GM06990 (cell line): ENCODE data around the gene SCAF8.
"Not testable (repeated sequence)": the region's sequence is repeated elsewhere in the genome, so short reads cannot be mapped to it uniquely, and the experiment has no call there.

ENCODE experiments used
- DNase-seq: peaks from one replicate; pipeline ENCODE4 v3.0.0-alpha.2; 2011; ENCODE audit not compliant: insufficient read length; ENCODE audit errors: extremely low read depth
- H3K27me3 ChIP-seq: replicated peaks from 2 replicates; pipeline ENCODE4 v1.6.0; 2011; ENCODE audit warnings: low read length; ENCODE audit not compliant: control insufficient read depth, insufficient read depth
- H3K36me3 ChIP-seq: 2 replicates; pipeline ENCODE4 v1.5.1; 2011; ENCODE audit warnings: low read length; ENCODE audit not compliant: control insufficient read depth, insufficient read depth
- H3K4me3 ChIP-seq: replicated peaks from 2 replicates; pipeline ENCODE4 v1.5.1; 2011; ENCODE audit warnings: low read depth, mild to moderate bottlenecking, control low read depth, low read length
- TF ChIP-seq, protein P1 (sequence below): IDR thresholded peaks from 2 replicates; pipeline ENCODE4 v1.5.1; 2011; ENCODE audit warnings: low read length, control low read depth, mild to moderate bottlenecking, inconsistent platforms; ENCODE audit not compliant: insufficient read depth, poor library complexity, severe bottlenecking

Gene SCAF8

DNA sequence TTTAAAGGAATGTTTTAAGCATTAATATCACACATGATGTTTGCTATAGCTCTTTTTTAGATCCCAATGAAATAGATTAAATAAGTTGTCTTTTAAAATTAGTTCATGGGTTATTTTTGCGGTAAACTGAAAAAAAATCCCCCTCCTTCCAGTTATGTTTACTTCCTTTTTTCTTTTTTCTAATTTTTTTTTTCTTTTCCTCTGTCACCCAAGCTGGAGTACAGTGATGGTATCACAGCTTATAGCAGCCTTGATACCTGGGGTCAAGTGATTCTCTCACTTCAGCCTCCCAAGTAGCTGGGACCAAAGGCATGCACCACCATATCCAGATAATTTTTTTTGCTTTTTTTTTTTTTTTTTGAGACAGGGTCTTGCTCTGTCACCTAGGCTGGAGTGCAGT lies 17.8 kb upstream of the SCAF8 start:
- no peak for DNase-seq
- TF ChIP-seq, protein P1, sequence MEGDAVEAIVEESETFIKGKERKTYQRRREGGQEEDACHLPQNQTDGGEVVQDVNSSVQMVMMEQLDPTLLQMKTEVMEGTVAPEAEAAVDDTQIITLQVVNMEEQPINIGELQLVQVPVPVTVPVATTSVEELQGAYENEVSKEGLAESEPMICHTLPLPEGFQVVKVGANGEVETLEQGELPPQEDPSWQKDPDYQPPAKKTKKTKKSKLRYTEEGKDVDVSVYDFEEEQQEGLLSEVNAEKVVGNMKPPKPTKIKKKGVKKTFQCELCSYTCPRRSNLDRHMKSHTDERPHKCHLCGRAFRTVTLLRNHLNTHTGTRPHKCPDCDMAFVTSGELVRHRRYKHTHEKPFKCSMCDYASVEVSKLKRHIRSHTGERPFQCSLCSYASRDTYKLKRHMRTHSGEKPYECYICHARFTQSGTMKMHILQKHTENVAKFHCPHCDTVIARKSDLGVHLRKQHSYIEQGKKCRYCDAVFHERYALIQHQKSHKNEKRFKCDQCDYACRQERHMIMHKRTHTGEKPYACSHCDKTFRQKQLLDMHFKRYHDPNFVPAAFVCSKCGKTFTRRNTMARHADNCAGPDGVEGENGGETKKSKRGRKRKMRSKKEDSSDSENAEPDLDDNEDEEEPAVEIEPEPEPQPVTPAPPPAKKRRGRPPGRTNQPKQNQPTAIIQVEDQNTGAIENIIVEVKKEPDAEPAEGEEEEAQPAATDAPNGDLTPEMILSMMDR = no peak
- H3K36me3 ChIP-seq = no peaks in the 10 kb centered on the region
- H3K4me3 ChIP-seq = no peak overlapping the region
- no peaks in the 10 kb centered on the region for H3K27me3 ChIP-seq

DNA sequence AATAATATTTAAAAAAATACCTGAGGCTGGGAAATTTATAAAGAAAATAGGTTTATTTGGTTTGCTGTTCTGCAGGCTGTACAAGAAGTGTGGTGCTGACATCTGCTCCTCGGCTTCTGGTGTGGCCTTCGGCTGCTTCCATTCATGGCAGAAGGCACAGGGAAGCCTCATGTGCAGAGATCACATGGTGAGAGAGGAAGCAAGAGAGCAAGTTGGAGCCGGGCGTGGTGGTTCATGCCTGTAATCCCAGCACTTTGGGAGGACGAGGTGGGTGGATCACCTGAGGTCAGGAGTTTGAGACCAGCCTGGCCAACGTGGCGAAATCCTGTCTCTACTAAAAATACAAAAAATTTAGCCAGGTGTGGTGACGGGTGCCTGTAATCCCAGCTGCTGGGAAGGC lies 16.9 kb upstream of the SCAF8 start:
- DNase-seq, H3K4me3 ChIP-seq, H3K27me3 ChIP-seq, H3K36me3 ChIP-seq: not testable (repeated sequence)

DNA sequence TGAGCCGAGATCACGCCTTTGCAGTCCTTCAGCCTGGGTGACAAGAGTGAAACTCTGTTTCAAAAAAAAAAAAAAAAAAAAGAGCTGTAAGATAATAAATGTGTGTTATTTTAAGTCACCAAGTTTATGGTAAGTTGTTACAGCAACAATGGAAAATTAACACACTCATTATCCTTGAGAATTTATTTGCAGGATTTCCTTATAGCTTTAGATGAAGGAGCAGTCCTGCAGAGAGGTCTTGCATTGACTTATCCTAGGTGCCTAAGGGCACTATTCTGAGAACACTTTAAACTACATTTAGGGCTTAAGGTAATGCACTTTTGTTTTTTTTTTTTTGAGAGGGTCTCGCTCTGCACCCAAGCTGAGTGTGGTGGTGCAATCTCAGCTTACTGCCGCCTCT lies 13.8 kb upstream of the SCAF8 start:
- H3K27me3 ChIP-seq = no peaks in the 10 kb centered on the region
- no peak for DNase-seq
- no peaks in the 10 kb centered on the region for H3K36me3 ChIP-seq
- H3K4me3 ChIP-seq = no peak overlapping the region
- TF ChIP-seq, protein P1 = no peak

DNA sequence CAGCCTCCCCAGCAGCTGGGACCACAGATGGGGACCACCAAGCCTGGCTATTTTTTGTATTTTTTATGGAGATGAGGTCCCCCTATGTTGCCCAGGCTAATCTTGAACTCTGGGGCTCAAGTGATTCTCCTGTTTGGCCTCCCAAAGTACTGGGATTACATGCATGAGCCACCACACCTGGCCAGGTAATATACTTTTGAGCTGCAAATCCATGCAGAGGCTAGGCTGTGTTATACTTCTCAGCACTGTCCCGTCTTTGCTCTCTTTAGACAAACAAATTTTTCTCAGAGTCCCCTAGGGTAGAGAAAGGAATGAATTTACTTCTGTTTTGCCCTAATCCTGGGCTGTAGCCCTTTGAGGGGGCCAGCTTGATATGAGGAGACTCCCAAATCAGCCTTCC lies 13.4 kb upstream of the SCAF8 start:
- TF ChIP-seq, protein P1 = no peak

DNA sequence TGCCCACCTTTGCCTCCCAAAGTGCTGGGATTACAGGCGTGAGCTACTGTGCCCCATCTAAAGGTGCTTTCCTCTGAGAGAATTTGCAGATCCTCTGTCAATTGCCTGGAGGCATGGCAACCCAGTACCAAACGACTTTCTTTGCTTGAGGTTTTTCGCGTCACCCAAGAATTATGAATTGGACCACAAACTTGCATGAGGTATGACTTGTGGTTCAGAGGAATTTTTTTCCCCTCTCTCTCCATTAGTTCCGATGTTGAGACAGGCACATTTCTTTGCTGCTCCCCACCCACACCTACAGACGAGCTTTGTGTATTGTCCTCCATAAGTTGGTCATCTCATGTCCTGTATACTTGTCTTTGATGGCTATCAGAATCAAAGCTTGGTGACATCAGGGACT lies 11.8 kb upstream of the SCAF8 start:
- TF ChIP-seq, protein P1 = no peak
- Histone ChIP-seq H3K4me3 (no peak overlapping the region), H3K36me3 (no peaks in the 10 kb centered on the region), H3K27me3 (no peaks in the 10 kb centered on the region)
- no peak for DNase-seq

More for the DNA sequence above, 13.4 kb upstream of the SCAF8 start:
- H3K4me3 ChIP-seq = no peak overlapping the region
- no peaks in the 10 kb centered on the region for H3K27me3 ChIP-seq
- no peak for DNase-seq
- H3K36me3 ChIP-seq = no peaks in the 10 kb centered on the region

DNA sequence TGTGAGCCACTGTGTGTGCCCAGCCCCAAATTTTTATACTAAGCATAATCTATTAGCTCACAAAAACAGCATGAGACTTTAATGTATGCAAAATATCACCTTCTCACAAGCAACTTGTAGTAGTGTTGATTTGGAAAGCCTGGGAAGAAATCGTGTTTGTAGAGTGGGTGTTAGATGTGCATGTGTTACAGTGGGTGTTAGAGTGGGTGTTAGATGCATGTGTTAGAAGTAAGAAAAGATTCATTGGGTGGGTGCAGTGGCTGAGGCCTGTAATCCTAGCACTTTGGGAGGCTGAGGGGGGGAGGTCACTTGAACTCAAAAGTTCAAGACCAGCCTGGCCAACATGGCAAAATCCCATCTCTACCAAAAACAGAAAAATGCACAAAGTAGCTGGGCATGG lies 6.3 kb upstream of the SCAF8 start:
- Histone ChIP-seq H3K36me3 (no peaks in the 10 kb centered on the region), H3K4me3 (no peak overlapping the region), H3K27me3 (no peaks in the 10 kb centered on the region)
- TF ChIP-seq, protein P1 = no peak
- DNase-seq = no peak
